GM12874 (cell line): ENCODE data around the gene FBXO15.

ENCODE experiments used
- TF ChIP-seq, protein P1 (sequence below): IDR thresholded peaks from 2 replicates; pipeline ENCODE4 v1.5.1; 2011; ENCODE audit warnings: low read depth, mild to moderate bottlenecking, control low read depth, low read length, moderate library complexity; ENCODE audit not compliant: insufficient read depth

Gene FBXO15

DNA sequence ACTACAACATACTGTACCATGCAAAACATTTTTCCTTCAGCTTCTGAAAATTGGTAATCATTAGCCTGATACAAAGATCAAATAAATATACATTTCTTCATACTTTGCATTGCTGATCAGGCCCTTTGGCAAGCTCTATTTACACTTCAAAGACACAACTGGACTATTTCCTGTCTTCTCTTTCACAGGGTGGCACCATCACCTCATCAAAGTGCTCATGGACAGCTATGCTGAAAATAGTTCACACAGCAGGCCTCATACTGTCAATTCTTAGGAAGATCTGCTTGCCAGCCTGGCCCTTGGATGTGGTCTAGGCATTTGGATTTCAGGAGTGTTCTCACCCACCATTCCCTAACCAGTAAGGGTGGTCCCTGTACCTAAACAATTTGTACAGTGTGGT is 33.9 kb downstream of the FBXO15 start:
- TF ChIP-seq, protein P1, sequence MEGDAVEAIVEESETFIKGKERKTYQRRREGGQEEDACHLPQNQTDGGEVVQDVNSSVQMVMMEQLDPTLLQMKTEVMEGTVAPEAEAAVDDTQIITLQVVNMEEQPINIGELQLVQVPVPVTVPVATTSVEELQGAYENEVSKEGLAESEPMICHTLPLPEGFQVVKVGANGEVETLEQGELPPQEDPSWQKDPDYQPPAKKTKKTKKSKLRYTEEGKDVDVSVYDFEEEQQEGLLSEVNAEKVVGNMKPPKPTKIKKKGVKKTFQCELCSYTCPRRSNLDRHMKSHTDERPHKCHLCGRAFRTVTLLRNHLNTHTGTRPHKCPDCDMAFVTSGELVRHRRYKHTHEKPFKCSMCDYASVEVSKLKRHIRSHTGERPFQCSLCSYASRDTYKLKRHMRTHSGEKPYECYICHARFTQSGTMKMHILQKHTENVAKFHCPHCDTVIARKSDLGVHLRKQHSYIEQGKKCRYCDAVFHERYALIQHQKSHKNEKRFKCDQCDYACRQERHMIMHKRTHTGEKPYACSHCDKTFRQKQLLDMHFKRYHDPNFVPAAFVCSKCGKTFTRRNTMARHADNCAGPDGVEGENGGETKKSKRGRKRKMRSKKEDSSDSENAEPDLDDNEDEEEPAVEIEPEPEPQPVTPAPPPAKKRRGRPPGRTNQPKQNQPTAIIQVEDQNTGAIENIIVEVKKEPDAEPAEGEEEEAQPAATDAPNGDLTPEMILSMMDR, result no peak

DNA sequence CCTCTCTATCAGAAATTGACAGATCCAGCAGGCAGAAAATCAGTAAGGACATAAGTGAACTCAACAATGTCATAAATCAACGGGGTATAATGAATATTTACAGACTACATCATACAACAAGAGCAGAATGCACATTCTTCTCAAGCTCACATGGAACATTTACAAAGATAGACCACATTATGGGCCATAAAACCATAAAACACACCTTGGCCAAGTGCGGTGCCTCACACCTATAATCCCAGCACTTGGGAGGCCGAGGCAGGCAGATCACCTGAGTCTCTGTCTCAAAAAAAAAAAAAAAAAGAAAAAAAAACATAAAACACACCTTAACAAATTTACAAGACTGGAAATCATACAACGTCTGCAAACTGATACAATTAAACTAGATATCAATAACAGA is 36.7 kb downstream of the FBXO15 start:
- TF ChIP-seq, protein P1, result no peak

DNA sequence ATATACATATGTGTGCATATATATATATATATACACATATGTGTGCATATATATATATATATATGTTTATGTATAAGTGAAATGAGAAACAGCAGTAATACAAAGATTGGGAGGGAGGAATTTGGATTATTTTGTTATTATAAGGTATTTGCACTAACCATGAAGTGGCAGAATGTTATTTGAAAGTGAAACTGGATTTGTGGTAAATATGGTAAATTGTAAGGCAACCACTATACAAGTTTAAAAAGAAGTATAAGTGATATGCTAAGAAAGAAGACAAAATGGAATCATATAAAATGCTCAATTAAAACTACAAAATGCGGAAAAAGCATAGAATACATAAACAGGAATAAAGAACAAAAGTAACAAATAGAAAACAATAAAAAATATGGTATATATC is 37.5 kb downstream of the FBXO15 start:
- TF ChIP-seq, protein P1, result no peak

DNA sequence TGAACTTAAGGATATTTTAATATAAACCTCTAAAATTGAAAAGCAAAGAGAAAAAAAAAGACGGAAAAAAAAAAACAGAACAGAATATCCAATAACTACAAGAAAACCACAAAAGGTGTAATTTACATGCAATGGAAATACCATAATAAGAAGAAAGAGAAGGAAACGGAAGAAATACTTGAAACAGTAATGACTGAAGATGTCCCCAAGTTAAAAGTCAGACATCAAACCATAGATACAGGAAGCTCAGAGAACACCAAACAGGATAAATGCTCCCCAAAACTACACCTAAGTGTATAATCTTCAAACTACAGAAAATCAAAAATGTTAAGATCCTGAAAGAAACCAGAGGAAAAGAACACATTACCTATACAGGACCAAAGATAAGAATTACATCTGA is 39.2 kb downstream of the FBXO15 start:
- TF ChIP-seq, protein P1, result no peak

DNA sequence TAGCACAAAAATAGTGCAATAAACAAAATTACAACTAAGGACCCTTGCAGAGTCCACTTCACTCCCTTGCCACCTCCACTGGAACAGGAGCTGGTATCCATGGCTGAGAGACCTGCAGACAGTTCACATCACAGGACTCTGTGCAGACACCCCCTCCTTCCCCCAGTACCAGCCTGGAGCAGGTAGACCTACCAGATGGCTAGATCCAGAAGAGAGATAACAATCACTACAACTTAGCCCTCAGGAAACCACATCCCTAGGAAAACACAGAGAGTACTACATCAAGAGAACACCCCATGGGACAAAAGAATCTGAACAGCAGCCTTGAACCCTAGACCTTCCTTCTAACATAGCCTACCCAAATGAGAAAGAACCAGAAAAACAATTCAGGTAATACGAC is 49.8 kb downstream of the FBXO15 start:
- TF ChIP-seq, protein P1, result no peak

DNA sequence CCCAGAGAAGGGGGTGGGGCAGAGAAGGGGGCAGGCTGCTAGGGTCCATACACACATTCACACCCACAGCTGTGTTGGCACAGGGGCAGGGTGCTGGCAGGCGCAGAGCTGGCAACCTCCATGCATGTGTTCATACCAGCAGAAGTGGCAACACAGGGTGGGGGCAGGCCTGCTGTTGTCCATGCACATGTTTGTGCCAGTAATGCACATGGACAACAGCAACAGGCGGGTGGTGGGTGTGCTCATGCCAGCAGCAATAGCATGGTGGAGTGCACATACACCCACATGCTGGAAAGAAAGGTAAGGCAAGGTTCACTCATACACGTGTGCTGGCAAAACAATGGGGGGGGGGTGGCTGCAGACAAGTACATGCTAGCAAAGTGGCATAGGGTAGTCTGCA is 54.7 kb downstream of the FBXO15 start:
- TF ChIP-seq, protein P1, result no peak

DNA sequence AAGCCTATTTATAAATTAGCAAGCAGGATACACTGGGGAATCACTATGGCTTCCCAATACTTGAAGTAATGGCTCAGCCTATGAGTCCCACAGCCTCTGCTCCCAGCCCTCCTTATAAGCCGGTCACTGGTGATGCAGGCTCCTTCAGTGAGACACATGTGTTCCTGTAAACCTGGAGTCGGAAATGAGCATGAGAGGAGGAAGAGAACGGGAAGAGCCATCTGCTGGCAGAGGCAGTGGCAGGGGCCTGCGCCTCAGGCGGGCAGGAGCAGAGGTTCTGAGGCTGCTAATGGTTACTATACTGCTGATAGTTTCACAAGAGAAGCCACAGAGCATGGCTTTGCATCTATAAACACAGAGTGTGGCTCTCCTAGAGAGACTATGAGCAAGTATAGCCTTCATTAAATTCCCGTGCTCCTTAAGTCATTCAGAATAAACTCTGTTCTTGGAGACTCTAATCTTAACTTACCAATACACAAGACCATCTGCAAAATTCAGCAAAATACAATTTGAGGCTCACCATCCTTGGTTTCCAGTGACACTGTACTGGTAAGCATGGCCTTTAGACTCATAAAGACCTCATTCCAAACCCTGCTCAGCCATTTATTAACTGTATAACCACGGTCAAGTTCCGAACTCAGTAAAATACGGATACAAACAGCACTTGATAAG is 63.3 kb downstream of the FBXO15 start:
- TF ChIP-seq, protein P1, result no peak
